DMS79 treated with DMSO at 0.1 percent for 48 hours (cell line): ENCODE results near the gene CD46.

Experiments
- DNase-seq: peaks from one replicate; lab custom pipeline; 2025; lab: John Stamatoyannopoulos, UW

The CD46 gene

GRCh38 chr1:207828485-207829158, 76.8 kb downstream of the CD46 start:
- peak; percentile 5 for DNase-seq

- no peak for DNase-seq
These were observed 77.7 kb downstream of the CD46 start for GRCh38 chr1:207829576-207829975.

DNA sequence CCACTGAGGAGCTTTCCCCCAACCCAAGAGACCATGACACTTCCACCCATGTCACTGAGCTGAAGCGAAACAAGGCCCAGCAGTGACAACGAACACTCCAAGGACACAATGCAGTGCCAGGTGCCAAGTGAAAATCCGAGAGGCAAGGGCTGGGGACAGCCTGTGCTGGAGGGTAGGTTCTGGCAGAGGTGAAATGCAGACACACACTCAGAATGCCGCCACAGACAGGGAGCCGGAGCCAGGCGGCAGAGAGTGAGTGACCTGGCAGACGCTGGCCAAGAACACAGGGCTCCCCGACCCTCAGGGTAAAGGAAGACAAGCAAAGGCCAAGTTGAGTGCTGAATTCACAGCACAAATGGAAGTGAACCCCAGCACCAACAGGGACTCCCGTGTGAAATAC, 78.9 kb downstream of the CD46 start:
- no peak for DNase-seq

DNA sequence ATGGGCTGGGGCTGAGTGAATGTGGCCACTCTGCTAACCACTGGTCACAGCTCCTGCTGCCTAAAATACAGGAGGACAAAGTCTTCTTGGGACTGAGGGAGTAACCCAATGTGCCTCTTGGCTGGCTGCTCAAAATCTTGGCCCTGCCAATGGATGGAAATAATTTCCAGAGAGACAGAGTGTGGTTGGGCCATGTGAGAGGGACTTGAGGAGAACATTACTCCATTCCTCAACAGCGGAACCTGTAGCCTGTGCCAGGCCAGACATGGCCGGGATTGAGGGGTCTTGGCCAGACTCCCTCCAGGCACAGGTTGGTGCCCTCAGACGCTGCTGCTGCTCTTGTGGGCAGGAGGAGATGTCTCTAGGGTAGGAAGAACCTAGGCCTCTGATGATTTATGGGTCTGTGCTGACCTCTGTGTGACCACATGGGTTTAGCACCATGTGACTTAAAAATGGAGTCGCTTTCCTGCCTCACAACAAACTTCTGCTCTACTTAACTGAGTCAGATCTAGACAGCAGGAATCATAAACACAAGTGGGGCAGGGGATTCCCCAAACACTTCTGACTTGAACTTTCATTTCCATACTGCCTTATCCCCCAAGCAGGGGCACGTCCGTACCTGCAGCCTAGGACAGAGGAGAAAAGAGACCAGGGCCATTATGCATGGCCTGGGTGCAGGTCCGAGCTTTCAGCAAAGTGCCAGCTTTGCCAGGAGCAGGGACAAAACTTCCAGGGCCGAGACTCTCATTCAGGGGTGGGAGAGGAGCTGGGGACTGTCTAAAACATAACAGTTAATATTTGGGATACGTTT, 79.9 kb downstream of the CD46 start:
- DNase-seq: no peak

DNA sequence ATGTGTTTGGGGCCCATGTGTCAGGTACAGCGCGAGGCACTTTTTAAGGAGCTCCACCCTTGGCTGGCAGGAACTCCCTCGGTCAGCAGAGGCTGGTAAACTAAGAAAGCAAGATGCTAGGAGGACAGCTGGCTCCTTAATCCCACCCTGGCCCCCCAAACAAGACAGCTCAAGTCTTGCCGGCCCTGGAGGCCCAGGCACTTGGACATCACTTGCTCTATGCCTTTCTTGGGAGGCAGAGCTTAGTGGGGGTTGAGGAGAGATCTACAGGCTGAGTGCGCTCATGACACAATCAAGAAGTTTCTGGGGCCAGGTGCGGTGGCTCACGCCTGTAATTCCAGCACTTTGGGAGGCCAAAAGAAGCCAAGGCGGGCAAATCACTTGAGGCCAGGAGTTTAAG, 80.9 kb downstream of the CD46 start:
- no peak for DNase-seq

DNA sequence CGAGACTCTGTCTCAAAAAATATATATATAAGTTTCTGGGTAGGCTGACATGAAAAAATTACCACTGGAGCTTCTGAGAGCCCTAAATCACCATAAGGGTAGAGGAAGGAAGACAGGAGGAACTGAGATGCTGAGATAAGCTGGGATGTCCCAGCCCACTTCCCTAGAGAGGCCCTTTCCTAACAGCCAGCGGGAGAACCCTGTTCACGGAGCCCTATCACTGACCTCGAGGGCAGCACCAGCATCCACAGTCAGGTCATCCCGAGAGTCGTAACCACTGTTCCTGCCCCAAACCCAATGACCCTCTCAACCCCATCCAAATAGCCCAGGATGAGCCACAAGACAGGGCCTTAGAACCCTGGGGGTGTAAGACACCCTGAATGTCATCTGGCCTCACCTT, 81.5 kb downstream of the CD46 start:
- no peak for DNase-seq

DNA sequence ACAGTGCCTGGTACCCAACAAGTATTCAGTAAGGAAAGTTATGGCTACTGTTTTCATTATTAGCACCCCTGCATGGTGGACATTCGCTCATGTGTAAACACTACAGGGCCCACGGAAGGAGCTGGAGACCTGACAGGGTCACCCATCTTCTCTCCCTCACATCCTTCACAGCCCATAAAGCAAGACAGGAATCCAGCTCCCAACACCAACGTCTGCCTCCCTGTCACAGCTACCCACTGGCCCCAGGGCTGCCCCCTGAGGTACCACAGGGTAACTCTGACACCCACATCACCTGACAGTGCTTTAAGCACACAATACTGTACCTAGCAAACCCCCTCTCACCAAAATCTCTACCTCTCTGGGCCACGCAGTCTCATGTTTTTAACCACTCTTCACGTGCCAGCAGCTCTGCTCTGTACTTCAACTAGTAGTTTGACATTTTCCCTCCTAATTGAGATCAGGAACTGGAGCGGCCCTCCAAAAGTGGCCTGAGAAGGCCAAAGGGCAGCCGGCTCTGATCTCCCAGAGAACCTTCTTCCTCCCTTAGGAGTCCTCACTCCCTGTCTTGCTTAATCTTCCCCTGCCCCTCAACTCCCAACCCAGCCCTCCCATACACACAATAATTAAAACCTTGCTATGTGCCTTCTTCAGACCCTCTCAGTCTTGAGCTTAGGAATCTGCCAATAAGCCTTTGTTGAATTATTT, 82.3 kb downstream of the CD46 start:
- no peak for DNase-seq

DNA sequence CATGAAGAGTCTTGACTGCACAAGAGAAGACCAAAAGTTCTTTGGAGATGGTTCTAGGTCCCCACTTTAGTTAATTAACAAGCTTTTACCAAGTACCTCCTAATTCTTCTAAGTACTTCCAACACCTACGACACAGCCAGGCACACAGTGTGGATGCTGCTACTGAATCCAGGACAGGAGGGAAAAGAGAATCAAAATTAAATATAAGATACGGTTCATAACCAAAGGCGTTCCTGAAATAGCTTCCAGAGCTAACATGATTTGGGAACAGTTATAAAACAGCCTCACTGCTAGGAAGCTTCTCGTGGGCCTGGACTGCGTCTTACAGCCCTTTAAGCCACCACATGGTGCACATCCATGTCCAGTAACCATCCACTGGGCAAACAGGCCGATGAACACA, 84.1 kb downstream of the CD46 start:
- DNase-seq: no peak

DNA sequence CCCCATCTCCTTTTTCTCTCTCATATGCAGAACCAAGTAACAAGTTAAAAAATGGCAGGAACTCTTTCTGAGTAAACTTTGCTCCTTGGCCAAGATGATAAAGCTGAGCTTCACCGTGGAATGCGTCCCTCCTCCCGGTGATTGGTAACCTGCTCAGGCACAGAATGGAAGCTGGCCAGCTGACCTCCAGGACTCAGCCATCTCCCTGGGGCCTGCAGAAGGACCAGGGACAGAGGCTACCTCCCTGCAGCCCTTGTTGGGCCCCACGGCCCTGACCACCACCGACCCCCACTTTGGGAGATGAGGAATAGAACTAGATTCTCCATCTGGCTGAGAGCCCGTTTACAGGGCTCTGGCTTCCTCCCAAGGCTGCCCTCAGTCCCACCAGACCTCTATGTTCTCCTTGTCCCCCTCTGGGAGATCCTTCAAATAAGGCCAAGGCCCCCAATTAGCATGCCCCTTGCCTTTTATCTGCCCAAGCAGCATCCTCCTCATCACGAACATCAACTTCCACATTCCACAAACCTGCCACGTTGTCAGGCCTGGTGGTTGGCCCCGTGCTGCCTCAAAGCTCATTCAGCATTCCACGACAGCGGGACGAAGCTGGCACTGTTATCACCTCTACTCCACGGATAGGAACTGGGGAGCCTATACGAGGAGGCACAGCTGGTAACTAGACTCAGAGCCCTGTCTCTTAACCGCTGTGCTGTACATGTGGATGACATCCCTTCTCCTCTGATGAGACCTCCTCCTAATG, 84.9 kb downstream of the CD46 start:
- no peak for DNase-seq

DNA sequence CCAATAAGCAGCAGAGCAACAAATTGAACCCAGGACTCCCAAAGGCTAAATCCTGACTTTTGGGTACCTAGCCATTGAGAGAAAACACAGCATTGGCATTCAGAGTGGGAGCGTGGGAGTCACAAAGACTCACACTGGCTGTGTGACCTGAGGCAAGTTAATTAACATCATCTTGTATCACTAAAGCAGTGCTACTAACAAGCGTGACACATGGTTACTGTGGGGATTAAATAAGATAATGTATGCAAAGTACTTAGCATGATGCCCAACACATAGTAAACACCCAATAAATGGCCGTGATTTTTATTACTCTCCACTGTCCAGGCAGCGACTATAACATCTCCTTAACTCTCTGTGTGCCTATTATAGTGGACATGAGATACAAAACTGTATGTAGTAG, 85.8 kb downstream of the CD46 start:
- no peak for DNase-seq

- no peak for DNase-seq
These were observed 86.6 kb downstream of the CD46 start for GRCh38 chr1:207838156-207839082.

- no peak for DNase-seq
These were observed 87.2 kb downstream of the CD46 start for GRCh38 chr1:207839083-207839413.

DNA sequence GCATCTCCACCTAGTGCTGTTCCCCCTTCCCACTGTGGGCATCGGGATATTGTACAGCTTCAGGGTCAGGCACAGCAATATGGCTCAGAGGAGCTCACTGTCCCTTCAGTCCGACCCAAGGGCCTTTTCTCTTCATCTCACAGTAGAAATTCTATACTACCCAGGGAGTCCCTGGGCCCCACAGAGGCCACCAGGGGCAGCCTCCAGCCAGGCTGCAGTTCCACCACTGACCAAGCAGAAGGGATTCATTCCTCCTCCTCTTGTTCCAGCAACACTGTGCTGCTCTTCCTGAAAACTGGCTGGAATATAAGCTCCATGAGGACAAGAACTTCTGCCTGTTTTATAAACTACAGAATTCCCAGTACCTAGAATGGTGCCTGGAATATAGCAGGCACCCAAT, 88.5 kb downstream of the CD46 start:
- no peak for DNase-seq

- DNase-seq: no peak
These were observed 89.4 kb downstream of the CD46 start for GRCh38 chr1:207841293-207841692.

GRCh38 chr1:207841901-207842300, 90.0 kb downstream of the CD46 start:
- DNase-seq: no peak

DNA sequence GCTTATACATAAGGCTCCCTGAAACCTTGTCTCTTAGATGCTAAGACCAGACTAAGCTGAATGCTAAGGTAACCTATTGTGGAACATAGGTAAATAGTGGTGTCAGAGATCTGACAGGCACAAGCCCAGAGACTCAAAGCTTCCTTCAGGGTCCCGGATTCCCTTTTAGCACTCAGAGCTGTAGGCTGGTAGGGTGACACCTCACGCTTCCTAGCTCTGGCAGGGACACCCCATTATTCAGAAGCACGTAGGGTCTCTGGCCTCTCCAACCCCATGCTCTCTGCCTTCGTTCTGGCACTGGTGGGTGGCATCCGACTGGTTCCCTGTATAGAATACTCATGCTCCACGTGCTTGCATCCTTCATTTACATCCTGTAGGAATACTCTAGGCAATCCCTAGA, 90.7 kb downstream of the CD46 start:
- DNase-seq: no peak

- DNase-seq: no peak
These were observed 92.5 kb downstream of the CD46 start for GRCh38 chr1:207844371-207844770.
